ENCODE data around the gene CNOT6L.

CNOT6L gene

GRCh38 chr4:77795326-77795725 lies 23.8 kb downstream of the CNOT6L start:
- TF ChIP-seq TAF1 (IDR thresholded peaks at IDR 0.05; ENCODE audit: borderline replicate concordance, insufficient read depth, low read length) = no peak
- TF ChIP-seq, protein P1, sequence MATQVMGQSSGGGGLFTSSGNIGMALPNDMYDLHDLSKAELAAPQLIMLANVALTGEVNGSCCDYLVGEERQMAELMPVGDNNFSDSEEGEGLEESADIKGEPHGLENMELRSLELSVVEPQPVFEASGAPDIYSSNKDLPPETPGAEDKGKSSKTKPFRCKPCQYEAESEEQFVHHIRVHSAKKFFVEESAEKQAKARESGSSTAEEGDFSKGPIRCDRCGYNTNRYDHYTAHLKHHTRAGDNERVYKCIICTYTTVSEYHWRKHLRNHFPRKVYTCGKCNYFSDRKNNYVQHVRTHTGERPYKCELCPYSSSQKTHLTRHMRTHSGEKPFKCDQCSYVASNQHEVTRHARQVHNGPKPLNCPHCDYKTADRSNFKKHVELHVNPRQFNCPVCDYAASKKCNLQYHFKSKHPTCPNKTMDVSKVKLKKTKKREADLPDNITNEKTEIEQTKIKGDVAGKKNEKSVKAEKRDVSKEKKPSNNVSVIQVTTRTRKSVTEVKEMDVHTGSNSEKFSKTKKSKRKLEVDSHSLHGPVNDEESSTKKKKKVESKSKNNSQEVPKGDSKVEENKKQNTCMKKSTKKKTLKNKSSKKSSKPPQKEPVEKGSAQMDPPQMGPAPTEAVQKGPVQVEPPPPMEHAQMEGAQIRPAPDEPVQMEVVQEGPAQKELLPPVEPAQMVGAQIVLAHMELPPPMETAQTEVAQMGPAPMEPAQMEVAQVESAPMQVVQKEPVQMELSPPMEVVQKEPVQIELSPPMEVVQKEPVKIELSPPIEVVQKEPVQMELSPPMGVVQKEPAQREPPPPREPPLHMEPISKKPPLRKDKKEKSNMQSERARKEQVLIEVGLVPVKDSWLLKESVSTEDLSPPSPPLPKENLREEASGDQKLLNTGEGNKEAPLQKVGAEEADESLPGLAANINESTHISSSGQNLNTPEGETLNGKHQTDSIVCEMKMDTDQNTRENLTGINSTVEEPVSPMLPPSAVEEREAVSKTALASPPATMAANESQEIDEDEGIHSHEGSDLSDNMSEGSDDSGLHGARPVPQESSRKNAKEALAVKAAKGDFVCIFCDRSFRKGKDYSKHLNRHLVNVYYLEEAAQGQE (IDR thresholded peaks at IDR 0.05; ENCODE audit: insufficient read depth in 1 of 2, low read depth in 2 of 2, low read length in 2 of 2) = no peak
- TF ChIP-seq POLR2AphosphoS5 (IDR thresholded peaks at IDR 0.05; ENCODE audit: low read depth, low read length) = no peak
- TF ChIP-seq SIN3A (IDR thresholded peaks at IDR 0.05; ENCODE audit: borderline replicate concordance, insufficient read depth, low read length) = no peak
- TF ChIP-seq FOXP2 (optimal IDR thresholded peaks at IDR 0.05; ENCODE audit: borderline replicate concordance, extremely low read depth, extremely low read length, insufficient read depth) = no peak

DNA sequence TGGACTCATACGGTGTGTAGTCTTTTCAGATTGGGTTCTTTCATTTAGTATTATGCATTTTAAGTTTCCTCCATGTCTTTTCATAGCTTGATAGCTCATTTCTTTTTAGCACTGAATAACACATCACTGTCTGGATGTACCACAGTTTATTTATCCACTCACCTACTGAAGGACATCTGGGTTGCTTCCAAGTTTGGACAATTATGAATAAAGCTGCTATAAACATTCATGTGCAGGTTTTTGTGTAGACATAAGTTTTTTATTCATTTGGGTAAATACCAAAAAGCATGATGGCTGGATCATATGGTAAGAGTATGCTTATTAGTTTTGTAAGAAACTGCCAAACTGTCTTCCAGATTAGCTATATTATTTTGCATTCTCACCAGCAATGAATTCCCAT lies 29.0 kb downstream of the CNOT6L start:
- TF ChIP-seq TAF1 (IDR thresholded peaks at IDR 0.05; ENCODE audit: borderline replicate concordance, insufficient read depth, low read length) (no peak), POLR2AphosphoS5 (IDR thresholded peaks at IDR 0.05; ENCODE audit: low read depth, low read length) (no peak), SIN3A (IDR thresholded peaks at IDR 0.05; ENCODE audit: borderline replicate concordance, insufficient read depth, low read length) (no peak), FOXP2 (optimal IDR thresholded peaks at IDR 0.05; ENCODE audit: borderline replicate concordance, extremely low read depth, extremely low read length, insufficient read depth) (no peak)
- TF ChIP-seq, protein P1 (IDR thresholded peaks at IDR 0.05; ENCODE audit: insufficient read depth in 1 of 2, low read depth in 2 of 2, low read length in 2 of 2) = no peak

DNA sequence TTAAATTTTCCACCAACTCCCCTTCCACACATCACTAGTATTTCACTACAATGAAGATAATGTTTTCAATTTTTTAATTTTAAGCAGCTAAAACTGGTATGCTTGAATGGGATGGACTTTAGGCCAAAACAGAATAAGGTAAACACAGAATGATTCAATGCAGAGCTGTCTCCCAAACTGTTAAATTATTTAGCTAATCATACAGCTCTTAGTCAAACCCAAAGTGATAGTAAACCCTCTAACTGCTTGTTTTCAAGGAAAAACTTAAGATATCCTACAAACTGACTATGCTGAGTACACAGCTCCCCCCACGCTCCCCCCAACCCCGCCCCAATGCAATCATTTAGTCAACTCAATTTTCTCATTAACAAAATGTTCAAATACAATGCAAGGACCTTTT lies 30.2 kb downstream of the CNOT6L start:
- TF ChIP-seq FOXP2 (optimal IDR thresholded peaks at IDR 0.05; ENCODE audit: borderline replicate concordance, extremely low read depth, extremely low read length, insufficient read depth) = no peak
- no peak for TF ChIP-seq SIN3A (IDR thresholded peaks at IDR 0.05; ENCODE audit: borderline replicate concordance, insufficient read depth, low read length)
- no peak for TF ChIP-seq POLR2AphosphoS5 (IDR thresholded peaks at IDR 0.05; ENCODE audit: low read depth, low read length)
- no peak for TF ChIP-seq TAF1 (IDR thresholded peaks at IDR 0.05; ENCODE audit: borderline replicate concordance, insufficient read depth, low read length)
- TF ChIP-seq, protein P1 (IDR thresholded peaks at IDR 0.05; ENCODE audit: insufficient read depth in 1 of 2, low read depth in 2 of 2, low read length in 2 of 2) = no peak

GRCh38 chr4:77787969-77788368 lies 31.2 kb downstream of the CNOT6L start:
- TF ChIP-seq, protein P1 (IDR thresholded peaks at IDR 0.05; ENCODE audit: insufficient read depth in 1 of 2, low read depth in 2 of 2, low read length in 2 of 2) = no peak
- TF ChIP-seq TAF1 (IDR thresholded peaks at IDR 0.05; ENCODE audit: borderline replicate concordance, insufficient read depth, low read length) = no peak
- TF ChIP-seq FOXP2 (optimal IDR thresholded peaks at IDR 0.05; ENCODE audit: borderline replicate concordance, extremely low read depth, extremely low read length, insufficient read depth) = no peak
- TF ChIP-seq SIN3A (IDR thresholded peaks at IDR 0.05; ENCODE audit: borderline replicate concordance, insufficient read depth, low read length) = no peak
- no peak for TF ChIP-seq POLR2AphosphoS5 (IDR thresholded peaks at IDR 0.05; ENCODE audit: low read depth, low read length)

DNA sequence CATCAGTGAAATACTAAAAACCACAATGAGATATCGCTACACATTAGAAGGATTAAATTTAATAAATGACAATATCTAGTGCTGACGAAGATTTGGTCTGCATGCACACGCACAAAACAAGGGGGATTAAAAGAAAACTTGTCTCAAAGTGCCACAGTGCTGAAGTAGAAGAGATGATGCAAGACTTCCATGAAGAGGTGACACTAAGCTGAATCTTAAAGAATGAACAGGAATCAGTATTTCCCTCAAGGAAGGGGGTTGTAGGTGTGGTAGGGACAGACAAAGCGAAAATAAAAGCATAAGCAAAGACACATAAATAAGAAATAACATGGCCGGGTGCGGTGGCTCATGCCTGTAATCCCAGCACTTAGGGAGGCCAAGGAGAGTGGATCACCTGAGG lies 33.5 kb downstream of the CNOT6L start:
- TF ChIP-seq TAF1 (IDR thresholded peaks at IDR 0.05; ENCODE audit: borderline replicate concordance, insufficient read depth, low read length) (no peak), FOXP2 (optimal IDR thresholded peaks at IDR 0.05; ENCODE audit: borderline replicate concordance, extremely low read depth, extremely low read length, insufficient read depth) (no peak), POLR2AphosphoS5 (IDR thresholded peaks at IDR 0.05; ENCODE audit: low read depth, low read length) (no peak), SIN3A (IDR thresholded peaks at IDR 0.05; ENCODE audit: borderline replicate concordance, insufficient read depth, low read length) (no peak)
- TF ChIP-seq, protein P1 (IDR thresholded peaks at IDR 0.05; ENCODE audit: insufficient read depth in 1 of 2, low read depth in 2 of 2, low read length in 2 of 2) = no peak
